Hematopoietic multipotent progenitor cell treated with erythropoietin and hydrocortisone succinate and interleukin-3 and kit ligand, for 8 days (in vitro differentiated cells): Measurements from ENCODE around the gene AK5.

Source experiments
- DNase-seq: peaks from one replicate; pipeline ENCODE4 v3.0.0-alpha.2; 2015

AK5 gene

DNA sequence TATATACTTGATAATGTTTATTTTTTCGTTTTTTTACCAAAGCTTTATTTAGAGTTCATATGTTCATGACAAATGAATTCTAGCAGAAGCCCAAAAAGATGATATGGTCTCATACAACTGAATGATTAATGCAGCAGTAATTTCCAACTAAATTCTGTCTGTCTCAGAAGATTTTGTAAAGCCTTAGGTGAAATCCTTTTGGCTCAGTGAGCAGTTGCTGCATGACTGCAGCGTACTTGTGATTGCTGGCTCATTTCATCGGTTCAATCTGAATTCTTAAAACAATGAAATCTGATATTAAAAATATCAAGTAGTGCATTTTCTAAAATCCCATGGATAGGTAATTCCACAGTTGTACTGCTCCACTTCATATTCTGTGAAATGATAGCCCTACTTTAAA, 73.2 kb downstream of the AK5 start:
- no peak for DNase-seq

GRCh38 chr1:77356136-77356535, 74.3 kb downstream of the AK5 start:
- DNase-seq: no peak

DNA sequence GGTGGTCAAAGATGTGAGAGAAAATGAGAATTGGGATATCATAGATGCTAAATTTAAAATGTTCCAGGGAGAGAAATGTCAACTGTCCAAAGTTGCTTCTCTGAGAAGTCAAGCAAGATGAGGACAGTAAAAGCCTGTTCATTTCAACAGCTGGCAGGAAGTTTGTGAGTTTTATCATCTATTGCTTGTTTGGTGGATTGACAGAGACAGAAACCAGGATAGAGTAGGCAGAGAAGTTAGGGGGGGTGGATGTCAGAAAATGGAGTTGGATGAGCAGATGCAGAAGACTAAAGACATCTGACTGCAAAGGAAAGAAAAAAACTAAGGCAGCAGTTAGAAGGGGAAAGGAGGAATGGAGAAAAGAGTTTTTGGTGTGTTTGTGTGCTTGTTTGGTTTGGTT, 78.4 kb downstream of the AK5 start:
- DNase-seq: no peak

DNA sequence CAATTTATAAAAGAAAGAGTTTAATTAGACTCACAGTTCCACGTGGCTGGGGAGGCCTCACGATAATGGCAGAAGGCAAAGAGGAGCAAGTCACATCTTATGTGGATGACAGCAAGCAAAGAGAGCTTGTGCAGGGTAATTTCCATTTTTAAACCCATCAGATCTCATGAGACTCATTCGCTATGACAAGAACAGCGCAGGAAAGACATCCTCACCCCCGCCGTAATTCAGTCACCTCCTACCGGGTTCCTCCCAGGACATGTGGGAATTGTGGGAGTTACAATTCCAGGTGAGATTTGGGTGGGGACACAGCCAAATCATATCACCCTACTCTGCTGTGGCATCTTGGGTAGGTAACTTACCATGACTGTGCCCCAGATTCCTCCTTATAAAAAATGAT, 79.8 kb downstream of the AK5 start:
- DNase-seq: no peak

- no peak for DNase-seq
These were observed 88.3 kb downstream of the AK5 start for GRCh38 chr1:77370161-77370560.

DNA sequence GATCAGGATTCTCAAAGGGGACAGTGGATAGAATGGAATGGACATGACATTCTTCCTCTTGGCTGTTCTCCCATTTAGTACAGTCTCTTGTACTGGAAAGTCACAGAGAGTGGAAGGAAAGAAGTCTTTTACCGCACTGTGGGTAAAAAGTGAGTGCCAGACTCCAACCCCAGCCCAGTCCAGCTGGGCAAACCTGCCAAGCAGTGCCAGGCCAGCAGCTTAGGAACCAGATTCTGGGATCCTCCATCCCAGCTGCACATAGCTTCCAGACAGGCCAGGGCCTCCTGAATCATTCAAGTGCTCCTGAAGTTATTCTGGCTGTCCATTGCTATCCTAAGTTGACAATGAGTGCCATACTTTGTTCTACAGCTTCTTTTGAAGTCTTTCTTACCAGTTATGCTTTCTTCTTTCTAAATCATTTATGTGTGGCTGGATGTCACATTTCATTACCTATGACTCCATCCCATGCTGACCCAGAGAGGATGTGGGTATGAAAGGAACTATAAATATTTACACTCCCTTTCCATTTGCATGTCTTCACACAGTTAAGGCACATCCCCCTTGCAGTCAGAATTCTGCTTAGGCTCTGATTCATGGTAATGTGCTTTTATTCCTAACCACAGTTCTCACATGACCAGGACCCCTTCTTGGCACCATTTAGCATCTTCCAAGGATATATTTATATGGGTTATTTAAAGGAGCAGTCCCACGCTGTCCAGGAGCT, 88.9 kb downstream of the AK5 start:
- DNase-seq: no peak

- no peak for DNase-seq
These were observed 89.6 kb downstream of the AK5 start for GRCh38 chr1:77371396-77371795.

- no peak for DNase-seq
These were observed 91.9 kb downstream of the AK5 start for GRCh38 chr1:77373702-77374101.

- no peak for DNase-seq
These were observed 93.7 kb downstream of the AK5 start for GRCh38 chr1:77375541-77375940.

DNA sequence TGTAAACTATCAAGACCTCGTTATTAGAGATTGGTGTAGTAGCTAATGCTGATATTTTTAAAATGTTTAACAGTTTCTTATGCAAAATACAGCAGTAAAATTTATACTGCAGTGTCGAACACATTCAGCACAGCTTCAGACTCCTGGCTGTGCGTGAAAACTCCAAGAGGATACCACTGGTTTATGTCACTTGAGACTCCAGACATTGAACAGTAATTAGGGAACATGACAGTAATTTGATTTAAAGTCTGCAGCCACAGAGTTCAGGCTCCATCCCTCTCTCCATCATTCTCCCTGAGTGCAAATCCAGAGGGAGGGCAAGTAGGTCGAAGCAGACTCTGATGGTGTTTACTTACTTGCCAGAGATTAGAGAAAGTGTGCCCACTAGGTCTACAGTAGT, 94.2 kb downstream of the AK5 start:
- no peak for DNase-seq

DNA sequence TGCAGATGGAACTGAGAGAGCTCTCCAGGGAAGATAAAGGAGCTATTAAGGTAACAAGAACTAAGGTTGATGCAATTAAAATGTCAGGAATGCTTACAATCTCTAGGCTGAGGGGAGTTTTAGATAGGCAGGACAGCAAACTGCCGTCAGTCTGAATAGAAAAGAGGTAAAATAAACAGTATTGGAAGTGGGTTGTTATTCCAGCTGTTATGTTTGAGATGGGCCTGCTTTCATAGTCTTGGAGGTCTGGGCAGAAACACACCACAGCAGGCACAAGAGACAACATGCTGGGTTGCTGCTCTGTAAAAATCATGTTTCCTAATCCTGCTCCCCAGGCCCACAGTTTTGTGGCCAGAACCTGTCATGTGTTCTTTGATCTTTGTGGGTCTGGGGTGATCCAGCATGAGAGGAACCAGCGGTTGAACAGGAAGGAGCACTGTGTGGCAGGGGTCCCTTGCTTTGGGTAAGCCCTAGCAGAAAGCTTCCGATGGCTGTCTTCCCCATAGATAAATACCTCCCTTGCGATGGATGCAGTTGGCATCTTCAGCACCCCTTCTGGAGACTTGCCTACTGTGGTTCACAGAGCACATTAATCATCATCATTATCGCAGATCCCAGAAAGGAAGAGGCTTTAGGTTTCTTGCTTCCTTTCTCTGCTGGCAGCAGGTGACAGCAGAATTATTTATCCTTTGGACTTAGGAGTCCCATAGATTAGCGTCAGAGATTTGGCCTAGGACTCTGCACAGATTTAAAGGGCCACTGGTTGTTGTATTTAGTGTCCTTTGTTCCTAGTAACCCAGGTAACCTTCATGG, 97.1 kb downstream of the AK5 start:
- no peak for DNase-seq

DNA sequence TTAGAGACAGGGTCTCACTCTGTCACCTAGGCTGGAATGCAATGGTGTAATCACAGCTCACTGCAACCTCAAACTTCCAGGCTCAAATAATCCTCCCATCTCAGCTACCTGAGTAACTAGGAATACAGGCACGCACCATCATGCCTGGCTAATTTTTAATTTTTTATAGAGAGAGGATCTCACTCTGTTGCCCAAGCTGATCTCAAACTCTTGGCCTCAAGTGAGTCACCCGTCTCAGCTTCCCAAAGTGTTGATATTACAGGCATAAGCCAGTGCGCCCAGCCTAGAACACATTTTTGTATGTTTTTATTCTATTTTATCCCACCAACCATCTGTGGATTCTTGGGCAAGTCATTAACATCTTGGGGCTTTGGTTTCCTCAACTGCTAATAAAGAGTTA, 100.5 kb downstream of the AK5 start:
- DNase-seq: no peak

DNA sequence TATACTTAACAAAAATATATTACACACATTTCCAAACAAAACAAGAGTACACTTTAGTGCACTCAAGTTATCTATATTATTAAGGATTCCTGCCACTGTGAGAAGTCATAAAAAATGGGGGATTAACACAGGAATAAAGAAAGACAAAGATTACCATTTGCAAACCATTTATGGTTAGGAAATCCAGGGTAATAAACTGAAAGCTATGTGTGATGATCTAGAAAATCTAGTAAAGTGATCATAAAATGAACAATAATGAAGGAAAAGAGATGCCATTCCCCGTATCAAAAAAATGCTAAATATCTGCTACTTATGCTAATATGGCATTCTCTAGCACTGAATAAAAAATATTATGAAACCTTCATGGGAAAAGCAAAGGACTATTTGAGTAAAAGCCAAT, 101.4 kb downstream of the AK5 start:
- DNase-seq: no peak

GRCh38 chr1:77385551-77385950, 103.7 kb downstream of the AK5 start:
- DNase-seq: no peak

GRCh38 chr1:77386276-77386675, 104.5 kb downstream of the AK5 start:
- DNase-seq: no peak

DNA sequence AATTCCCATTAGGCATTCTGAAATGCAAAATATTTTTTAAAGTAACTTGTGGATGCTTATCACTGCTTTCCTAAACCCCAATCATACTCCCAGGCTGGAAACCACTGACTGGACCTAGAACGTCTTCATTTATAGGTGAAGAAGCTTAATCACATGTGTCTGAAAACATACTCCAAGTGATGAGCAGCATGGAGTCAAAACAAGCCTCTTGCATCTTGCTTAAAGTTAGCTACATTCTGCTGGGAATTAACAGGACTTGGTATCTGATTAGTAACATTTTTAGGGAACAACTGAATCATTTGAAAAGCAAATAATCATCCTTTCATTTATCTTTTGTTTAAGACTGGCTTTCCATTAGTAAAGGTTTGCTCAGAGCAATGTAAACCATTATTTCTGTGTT, 105.7 kb downstream of the AK5 start:
- DNase-seq: no peak

GRCh38 chr1:77388661-77389060, 106.8 kb downstream of the AK5 start:
- no peak for DNase-seq

DNA sequence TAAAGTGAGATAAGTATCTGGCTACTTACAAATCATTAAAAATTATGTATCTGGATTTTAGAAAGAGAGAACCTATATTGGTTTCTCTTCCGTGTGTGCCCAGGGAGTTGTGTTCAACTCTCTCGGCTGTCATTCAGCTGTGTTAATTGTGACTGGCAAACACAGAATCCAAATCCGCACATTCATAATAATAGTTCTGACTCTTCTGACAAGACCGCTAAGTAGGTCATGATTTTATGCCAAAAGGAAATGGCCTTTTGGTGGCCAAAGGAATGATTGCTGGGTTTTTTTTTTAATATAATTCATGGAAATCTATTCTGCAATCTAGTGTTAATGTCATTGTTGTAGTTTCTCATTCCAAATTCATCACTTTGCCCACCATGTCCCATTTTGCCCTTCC, 110.7 kb downstream of the AK5 start:
- no peak for DNase-seq

GRCh38 chr1:77394166-77394565, 112.3 kb downstream of the AK5 start:
- no peak for DNase-seq

DNA sequence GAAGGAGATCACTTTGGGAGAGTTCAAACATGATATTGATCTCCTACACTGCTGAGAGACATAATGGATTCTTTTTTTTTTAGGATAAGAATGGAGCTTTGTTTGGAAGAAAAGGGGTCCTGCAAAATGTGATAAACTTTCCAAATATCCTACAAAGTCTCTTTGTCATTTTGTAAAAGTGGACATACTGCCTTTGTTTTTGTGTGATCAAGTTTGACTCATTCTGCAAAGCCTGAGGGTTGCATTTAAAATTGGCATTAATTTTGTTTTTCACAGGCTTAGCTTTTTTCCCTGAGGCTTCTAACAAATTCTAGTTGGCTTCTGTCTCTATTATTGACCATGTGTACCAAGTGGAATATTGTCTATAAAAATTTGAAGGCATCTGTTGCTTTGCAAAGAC, 113.2 kb downstream of the AK5 start:
- no peak for DNase-seq

DNA sequence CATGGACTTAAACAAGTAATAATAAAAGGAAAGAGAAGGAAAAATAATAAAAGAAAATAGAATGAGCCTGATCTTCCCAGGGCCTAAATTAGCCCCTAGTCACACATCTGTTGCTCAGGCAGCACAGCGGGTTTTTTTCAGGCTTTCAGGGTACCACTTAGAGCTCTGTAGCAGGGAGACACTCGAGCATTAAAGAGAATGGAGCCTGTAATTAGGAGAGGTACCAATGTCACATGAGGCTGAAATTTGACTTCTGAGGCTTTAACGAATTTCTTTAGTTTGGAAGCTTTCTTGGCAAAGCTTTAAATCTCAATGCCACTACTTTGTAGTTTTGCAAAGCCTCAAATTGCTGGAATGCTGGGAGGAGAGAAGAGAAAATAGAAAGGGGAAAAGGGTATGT, 116.3 kb downstream of the AK5 start:
- no peak for DNase-seq

DNA sequence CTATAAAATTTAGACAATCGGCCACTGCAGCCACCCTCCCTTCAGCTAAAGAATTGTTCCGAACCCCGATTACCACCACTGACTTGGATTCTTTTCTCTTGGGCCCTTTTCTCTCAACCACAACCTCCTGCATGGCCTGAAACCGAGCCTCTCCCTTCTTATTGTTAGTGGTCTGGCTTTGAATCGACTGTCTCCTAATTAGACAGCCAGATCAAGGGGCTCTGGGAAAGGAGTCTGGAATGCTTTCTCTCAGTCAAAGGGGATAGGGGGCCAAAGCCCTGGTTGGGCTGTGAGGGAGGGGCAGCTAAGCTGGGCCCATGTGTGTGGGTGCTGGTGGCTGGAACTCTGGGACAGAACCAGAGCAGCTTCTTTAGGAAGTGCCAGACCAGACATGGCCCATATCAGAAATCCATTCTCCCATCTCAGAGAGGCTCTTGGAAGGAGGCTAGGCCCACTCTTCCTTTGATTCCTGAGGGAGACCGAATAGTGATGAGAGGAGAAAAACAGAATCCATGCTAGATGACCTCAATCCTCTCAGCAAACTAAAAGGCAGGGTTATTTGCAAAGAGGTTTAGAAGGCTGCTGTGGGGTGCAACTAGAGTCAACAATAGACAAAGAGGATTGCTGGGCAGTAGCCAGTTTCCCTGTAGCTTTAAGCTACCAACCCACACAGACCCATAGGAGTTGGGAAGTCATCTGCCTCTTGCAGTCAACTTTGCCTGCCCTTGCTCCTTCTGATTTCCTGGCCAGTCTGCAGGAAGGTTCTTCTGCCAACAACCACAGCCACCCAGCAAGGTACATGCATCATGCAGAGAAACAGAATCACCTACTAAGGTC, 117.6 kb downstream of the AK5 start:
- DNase-seq: no peak

GRCh38 chr1:77400781-77401180, 119.0 kb downstream of the AK5 start:
- DNase-seq: no peak

- no peak for DNase-seq
These were observed 119.6 kb downstream of the AK5 start for GRCh38 chr1:77401384-77401783.
